Activated CD4-positive, alpha-beta T cell treated with anti-CD3 and anti-CD28 coated beads, Interleukin-2, amount 50 U/mL, for 16 hours (primary cell): Measurements from ENCODE around the gene EVA1C.
"Not testable (repeated sequence)": the region's sequence is repeated elsewhere in the genome, so short reads cannot be mapped to it uniquely, and the experiment has no call there.

Experiments used
- DNase-seq: peaks from one replicate; pipeline ENCODE4 v3.0.0-alpha.2; 2020

Gene EVA1C

DNA sequence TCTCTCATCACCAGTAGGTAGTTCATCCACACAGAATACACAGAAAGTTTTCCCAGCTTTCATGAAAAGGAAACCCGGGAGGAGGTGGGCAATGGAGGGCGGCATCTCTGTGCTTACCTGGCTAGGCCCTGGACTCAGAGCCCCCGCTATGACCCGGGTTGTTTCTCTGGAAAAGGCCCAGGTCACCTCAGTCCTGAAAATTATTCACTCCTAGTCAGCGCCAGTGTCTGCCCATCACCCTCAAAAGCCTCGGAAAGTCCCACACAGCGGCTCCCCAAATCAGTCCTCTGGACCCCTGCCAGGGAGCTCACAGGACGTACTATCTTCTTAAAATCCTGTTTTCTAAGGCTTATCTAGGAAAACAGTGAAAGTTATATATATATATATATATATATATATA is 121.6 kb downstream of the EVA1C start:
- no peak for DNase-seq

DNA sequence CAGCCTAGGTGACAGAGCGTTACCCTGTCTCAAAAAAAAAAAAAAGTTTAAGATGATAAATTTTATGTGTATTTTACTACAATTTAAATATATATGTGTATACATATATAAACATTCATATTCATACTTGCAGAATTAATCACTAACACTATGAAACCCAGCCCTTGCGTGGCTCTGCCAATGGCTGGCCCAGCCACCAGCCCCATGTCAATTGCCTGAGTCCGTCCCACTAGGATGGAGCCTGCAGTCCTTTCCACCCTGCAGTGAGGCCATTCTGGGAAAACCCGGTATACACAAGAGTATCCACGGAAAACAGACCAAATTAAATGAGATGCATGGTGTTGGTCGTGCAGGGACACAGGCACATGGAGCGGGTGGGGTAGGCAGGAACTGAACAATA is 123.1 kb downstream of the EVA1C start:
- no peak for DNase-seq

DNA sequence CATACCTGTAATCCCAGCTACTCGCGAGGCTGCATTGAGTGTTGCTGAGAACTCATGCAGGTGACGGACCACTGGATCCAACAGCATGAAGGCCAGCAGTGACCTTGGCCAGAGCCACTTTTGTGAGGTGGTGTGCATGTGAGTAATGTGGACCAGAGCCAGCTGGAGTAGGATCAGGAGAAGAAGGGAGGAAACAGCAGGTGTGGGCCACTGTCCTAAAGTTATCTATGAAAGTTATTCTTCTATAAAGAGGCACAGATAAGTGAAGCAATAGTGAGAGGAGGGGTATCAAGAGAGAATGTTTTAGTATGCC is 125.0 kb downstream of the EVA1C start:
- no peak for DNase-seq

DNA sequence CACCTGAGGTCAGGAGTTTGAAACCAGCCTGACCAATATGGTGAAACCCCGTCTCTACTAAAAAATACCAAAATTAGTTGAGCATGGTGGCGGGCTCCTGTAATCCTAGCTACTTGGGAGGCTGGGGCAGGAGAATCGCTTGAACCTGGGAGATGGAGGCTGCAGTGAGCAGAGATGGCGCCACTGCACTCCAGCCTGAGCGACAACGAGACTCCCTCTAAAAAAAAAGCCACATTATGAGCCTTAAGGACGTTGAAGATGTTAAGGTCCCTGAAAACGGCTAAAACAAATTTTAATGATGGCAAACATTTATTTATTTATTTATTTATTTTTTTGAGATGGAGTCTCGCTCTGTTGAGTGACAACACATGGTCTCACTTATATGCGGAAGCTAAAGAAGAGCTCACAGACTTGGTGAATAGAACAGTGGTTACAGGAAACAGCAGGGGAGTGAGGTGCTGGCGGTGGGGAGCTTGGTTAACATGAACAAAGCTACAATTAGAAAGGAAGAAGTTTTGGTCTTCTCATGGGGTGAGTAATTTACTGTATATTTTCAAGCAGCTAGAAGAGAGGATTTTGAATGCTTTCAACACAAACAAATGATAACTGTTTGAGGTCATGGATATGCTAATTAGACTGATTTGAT is 125.8 kb downstream of the EVA1C start:
- no peak for DNase-seq

DNA sequence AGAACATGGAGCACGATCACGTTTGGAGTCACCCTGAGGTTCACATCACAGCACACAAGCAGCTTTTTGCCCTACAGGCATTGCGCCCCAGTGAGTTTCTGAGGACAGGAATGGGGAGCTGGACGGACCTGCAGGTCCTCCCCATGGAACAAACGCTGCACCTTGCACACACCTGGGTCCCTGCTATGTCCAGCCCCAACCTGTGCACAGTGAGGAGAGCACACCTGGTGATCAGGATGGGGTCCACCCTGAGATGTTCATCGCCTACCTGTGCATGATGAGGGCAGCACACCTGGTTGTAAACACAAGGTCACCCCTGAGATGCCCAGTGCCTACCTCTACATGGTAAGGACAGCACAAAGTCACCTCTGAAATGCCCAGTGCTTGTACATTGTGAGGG is 126.9 kb downstream of the EVA1C start:
- DNase-seq = no peak

DNA sequence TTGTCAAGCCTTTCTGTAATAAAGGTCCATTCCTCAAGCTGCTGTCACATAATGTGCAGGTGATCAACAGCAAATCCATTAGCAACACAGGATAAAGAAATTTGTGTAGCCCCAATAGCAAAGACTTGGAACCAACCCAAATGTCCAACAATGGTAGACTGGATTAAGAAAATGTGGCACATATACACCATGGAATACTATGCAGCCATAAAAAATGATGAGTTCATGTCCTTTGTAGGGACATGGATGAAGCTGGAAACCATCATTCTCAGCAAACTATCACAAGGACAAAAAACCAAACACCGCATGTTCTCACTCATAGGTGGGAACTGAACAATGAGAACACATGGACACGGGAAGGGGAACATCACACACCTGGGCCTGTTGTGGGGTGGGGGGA is 130.6 kb downstream of the EVA1C start:
- DNase-seq = not testable (repeated sequence)

DNA sequence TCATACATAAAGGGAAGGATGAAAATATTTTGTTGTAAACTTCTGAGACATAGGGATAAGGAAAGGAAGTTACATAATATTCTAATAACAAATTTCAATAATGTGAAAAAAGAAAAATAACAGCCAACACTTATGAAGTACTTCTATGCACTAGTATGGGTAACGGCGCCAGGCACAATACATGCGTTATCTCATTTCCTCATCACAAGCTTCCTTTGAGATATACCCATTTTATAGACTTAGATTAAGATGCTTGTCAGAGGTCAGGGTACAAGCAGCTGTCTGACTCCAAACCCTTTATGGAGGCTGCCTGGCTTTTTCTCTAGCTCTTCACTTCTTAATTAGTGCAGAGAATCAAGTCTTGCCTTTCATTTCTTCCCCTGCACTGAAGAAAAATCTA is 131.5 kb downstream of the EVA1C start:
- DNase-seq = no peak

DNA sequence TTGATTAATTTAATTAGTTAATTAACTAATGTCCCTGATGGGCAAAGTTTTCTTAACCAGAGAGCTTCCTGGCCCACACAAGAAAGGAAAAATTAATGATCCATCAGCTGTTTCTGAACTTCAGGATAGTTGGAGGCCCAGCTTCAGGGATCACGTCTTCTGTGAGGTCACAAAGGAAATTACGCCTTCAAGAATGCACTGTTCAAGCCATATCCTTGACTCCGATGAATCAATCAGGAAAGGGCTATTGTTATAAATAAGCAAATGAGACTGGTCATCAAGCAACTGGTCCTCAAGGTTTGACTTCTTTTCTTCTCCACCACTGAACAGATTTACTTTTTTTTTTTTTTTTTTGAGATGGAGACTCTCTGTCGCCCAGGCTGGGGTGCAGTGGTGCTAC is 132.2 kb downstream of the EVA1C start:
- no peak for DNase-seq

DNA sequence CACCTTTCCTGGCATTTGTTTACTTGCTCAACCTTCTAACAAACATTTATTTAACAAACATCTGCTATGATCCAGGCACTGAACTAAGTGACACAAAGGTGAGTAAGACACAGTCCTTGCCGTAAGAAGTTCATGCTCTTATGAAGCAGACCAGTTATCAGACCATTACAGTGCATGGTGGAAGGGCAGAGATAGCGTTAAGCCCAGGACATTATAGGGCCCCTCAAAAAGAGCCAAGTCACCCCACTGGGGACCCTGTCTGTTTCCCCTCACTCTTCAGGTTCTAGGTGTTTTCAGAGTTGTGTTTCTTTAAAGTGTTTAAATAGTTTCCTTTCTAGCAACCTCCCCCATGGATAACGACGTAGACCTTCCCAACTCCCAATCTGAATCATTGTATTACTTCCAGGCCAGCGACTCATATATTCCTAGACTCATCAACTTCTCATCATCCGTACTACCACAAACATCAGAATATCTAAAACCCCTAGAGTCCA is 133.5 kb downstream of the EVA1C start:
- no peak for DNase-seq

DNA sequence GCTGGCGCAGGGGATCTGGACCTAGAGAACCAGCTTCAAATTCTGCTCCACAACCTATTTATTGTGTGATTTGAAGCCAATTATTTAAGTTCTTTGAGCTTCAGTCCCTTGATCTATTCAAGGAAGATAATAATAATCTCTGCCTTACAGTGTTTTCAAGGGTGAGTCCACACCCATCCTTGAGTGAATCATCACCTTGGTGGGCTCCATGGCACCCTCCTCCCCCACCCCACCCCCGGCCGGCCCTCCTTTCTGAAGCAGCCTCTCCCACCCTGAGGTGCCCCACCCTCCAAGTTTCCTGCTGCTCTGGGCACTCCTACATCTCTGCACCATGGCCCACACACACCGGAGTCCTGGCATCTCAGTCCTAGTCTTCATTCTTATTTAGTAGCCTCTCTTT is 134.5 kb downstream of the EVA1C start:
- DNase-seq = no peak

DNA sequence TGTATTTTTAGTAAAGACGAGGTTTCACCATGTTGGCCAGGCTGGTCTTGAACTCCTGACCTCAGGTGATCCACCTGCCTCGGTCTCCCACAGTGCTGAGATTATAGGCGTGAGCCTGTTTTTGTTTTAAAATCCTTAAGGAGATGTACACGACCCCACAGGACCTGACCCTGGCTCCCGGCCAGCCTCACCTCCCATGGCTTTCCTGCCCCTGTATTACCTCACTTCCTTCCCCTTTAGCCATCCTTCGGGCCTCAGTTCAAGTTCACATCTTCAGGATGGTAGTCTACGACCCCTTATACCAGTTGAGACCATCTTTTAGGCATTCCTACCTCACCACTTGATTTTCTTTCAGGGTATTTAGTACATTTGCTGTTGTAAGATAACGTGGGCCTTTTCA is 136.5 kb downstream of the EVA1C start:
- DNase-seq = no peak

DNA sequence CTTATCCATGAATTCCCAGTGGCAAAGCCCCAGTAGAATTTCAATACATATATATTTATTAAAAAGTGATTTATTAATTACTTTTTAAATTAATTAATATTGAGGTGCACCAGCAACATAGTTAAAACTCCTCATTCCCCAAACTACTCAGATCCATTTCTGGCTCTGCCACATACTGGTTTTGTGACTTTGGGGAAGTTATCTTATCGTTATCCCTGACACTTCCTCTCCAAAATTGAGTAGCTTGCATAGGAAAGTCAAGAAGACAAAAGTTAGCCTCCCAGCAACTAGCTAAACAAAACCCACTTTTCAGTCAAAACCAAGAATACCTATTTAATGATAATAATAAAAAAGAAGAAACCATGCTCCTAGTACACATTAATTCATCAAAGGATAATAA is 136.9 kb downstream of the EVA1C start:
- no peak for DNase-seq

DNA sequence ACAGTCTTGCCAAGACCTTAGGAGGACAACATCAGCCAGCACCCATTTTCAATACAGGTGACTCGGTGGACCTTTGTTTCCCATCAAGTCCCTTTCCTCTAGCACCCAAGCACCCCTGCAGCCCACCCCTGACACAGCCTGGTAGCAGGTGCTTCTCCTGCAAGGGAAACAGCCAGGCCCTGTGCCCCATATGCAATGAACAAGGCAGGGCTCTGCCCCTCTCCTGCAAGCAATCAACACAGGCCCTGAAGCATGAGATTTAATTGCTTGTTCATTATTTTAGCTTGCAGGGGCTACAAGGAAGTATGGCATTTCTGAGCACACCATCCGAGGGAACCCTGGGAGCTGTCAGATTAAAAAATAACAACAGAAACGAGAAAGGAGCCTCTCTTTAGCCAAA is 137.4 kb downstream of the EVA1C start:
- no peak for DNase-seq

DNA sequence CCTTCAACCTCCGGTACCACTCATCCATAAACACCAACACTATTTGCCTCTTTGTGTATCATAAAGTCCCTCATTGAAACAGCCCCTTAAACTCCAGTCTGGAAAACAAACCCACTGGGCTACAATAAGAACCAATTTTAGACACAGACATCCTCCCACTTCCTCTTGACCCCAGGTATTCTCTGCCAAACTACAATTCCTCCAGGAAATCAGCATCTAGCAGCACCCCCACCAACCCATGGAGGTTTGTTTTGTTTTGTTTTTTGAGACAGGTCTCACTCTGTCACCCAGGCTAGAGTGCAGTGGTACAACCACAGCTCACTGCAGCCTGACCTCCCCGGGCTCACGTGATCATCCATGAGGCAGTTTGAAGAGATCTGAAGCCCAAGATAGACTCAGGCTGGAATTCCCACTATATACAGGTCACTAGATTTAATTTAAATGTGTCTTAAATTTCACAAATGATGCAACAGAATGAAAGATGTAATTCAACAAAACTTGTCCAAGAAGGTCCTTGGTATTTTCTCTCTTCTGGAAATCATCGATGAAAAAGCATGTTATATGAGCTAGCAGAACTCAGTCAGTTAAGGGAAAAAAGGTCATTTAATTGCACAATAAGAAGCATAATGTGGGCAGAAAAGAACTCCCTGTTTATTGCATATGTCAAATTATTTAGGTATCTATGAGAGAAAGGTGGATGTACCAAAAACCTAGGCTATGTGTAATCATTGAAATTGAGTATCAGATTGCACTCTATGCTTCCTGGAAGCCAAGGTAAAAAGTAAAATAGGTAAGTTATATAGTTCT is 142.5 kb downstream of the EVA1C start:
- DNase-seq = no peak

DNA sequence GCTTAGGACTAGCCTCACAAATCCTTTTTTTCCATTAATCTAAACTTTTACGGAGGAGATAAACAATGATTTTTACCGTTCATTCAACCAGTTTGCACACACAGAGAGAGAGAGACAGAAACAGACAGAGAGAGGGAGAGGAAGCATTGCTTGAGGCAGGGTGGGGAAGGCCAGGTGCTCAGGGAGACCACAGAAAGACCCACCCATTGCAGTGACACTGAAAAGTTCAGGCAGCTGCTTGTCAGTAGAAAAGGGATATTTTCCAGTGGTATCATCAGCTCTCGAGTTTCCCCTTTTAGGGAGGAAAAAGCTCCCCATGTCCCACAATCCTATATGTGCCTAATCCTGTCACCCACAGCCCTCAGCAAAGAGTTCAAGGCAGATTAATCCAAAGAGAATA is 145.6 kb downstream of the EVA1C start:
- no peak for DNase-seq

DNA sequence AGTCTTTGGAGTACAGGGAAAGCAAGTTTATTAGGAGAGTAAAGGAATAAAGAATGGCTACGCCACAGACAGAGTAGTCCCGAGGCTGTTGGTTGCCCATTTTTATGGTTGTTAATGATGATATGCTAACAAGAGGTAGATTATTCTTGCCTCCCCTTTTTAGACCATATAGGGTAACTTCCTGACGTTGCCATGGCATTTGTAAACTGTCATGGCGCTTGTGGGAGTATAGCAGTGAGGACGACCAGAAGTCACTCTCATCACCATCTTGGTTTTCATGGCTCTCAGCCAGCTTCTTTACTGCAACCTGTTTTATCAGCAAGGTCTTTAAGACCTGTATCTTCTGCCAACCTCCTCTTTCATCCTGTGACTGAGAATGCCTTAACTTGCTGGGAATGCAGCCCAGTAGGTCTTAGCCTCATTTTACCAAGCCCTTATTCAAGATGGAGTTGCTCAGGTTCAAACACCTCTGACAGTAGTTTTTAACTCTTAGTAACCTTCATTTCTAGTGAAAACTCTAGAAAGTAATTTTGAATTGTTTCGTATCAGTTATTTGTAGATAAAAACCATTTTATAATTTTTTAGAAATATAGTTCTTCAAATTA is 146.6 kb downstream of the EVA1C start:
- DNase-seq = no peak

DNA sequence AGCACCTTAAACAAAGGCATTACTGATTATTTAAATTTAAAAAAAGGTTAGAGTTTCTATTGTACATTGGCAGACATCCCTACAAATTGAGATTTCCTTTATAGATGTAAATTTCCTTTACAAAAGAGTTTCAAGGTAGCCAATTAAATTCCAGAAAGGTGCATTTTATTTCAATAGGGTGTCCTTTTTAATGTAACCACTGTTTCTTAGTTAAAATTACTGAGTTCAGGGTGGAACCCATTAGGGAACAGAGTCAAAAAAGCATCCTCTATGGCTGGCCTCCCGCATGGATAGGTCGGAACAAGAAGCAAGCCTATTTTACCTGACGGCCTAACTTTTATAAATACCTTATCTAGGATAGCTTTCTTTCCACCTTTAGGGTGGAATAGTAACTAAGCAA is 148.4 kb downstream of the EVA1C start:
- DNase-seq = no peak

DNA sequence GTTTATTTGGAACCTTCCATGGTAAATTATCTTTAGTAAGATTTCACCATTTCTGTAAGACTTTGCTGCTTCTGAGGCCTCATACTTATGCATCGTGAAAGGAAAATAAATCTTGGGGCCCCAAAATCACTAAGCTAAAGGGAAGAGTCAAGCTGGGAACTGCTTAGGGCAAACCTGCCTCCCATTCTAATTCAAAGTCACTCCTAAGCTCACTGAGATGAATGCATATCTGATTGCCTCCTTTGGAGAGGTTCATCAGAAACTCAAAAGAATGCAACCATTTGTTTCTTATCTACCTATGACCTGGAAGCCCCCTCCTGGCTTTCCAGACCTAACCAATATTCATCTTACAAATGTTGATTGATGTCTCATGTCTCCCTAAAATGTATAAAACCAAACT is 149.0 kb downstream of the EVA1C start:
- not testable (repeated sequence) for DNase-seq

DNA sequence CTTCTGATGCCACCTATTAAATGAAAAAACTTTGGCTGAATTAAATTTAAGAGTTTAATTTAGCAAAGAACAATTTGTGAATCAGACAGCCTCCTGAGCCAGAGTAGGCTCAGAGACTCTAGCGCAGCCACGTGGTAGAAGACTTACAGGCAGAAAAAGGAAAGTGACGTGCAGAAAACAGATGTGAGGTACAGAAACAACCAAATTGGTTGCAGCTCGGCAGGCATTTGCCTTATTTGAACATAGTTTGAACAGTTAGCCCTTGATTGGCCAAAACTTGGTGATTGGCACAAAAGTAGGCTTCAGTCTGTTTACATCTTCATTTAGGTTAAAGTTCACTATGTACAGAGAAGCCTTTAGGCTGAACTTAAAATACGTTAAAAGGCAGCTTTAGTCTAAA is 149.9 kb downstream of the EVA1C start:
- DNase-seq = no peak

DNA sequence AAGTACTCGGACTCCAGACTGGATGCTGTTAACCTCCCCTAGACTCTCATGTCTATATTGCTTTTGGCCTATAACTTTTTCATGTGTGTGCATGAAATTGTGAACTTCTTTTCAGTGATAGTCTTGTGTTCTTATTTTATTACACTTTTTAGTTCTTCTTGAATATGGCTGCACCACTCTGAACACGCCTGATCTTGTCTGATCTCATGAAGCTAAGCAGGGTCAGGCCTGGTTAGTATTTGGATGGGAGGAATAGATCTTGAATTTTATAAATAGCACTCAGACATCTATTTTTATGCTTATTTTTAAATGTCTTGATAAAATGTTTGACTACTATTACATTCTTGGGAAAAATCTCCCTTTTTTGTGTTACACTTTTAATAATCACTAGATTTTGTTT is 150.4 kb downstream of the EVA1C start:
- no peak for DNase-seq
